Measurements from ENCODE around the gene OR51B4. TPM values are rescaled to one million over a fixed set of nuclear protein-coding genes. Genes with fewer than 3 reads are reported as not detected.
A peak's percentile ranks its signal among the peaks of the same experiment; 100 is the strongest.

The OR51B4 gene
- total and polyA plus RNA-seq, 9 of the 15 experiments (the other 6 are each of a cell fraction or from before 2014, with no cell fraction given), result 17.1 to 64.6 (median 39.9) TPM

DNA sequence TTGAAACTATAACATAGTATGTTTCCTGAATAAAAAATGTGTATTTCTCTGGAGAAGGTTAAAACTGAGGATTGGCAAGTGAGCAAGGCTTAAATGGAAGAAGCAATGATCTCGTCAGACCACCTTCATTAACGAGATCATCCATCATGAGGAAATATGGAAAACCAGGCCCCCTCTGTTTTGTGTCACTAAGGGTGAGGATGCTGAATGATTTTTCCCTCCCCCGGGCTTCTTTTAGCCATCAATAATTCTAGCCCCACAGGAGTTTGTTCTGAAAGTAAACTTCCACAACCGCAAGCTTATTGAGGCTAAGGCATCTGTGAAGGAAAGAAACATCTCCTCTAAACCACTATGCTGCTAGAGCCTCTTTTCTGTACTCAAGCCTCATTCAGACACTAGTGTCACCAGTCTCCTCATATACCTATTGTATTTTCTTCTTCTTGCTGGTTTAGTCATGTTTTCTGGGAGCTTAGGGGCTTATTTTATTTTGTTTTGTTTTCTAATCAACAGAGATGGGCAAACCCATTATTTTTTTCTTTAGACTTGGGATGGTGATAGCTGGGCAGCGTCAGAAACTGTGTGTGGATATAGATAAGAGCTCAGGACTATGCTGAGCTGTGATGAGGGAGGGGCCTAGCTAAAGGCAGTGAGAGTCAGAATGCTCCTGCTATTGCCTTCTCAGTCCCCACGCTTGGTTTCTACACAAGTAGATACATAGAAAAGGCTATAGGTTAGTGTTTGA is 26.2 kb downstream of the OR51B4 start (continued):
- TF ChIP-seq YY1 (IDR thresholded peaks at IDR 0.05; ENCODE audit: borderline replicate concordance in 1 of 3, control insufficient read depth in 1 of 3, extremely low read depth in 1 of 3, insufficient read depth in 3 of 3, insufficient read length in 1 of 3, insufficient replicate concordance in 2 of 3, low read depth in 1 of 3, low read length in 2 of 3), result no peak
- TF ChIP-seq ZSCAN32 (CRISPR knock-in tag; IDR thresholded peaks at IDR 0.05), result no peak
- no peak for TF ChIP-seq CAMTA2 (CRISPR knock-in tag; conservative IDR thresholded peaks at IDR 0.05)
- TF ChIP-seq ATF2 (CRISPR knock-in tag; IDR thresholded peaks at IDR 0.05), result no peak
- no peak for TF ChIP-seq TCF7L2 (IDR thresholded peaks at IDR 0.05; ENCODE audit: low read depth, low read length)
- TF ChIP-seq ZNF274 (IDR thresholded peaks at IDR 0.05; ENCODE audit: borderline replicate concordance, low read depth, low read length), result no peak
- TF ChIP-seq NBN (IDR thresholded peaks at IDR 0.05; ENCODE audit: low read depth), result peak; percentile 88
- TF ChIP-seq RBM39 (optimal IDR thresholded peaks at IDR 0.05; ENCODE audit: low read depth, low read length), result no peak
- peak; percentile 26 to 82; a peak in 3 of 4 replicates for TF ChIP-seq MAZ (CRISPR knock-in tag; conservative IDR thresholded peaks at IDR 0.05 in 1 of 2, IDR thresholded peaks at IDR 0.05 in 1 of 2)
- no peak for TF ChIP-seq ELK3 (CRISPR knock-in tag; IDR thresholded peaks at IDR 0.05)
- peak; percentile 75 for TF ChIP-seq PML (IDR thresholded peaks at IDR 0.05; ENCODE audit: low read length)
- TF ChIP-seq, protein P1, sequence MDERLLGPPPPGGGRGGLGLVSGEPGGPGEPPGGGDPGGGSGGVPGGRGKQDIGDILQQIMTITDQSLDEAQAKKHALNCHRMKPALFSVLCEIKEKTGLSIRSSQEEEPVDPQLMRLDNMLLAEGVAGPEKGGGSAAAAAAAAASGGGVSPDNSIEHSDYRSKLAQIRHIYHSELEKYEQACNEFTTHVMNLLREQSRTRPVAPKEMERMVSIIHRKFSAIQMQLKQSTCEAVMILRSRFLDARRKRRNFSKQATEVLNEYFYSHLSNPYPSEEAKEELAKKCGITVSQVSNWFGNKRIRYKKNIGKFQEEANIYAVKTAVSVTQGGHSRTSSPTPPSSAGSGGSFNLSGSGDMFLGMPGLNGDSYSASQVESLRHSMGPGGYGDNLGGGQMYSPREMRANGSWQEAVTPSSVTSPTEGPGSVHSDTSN (CRISPR knock-in tag; IDR thresholded peaks at IDR 0.05; ENCODE audit: low read depth), result no peak
- TF ChIP-seq, protein P1 (tag; conservative IDR thresholded peaks at IDR 0.05; ENCODE audit: low read depth), result peak; percentile 79
- no peak for TF ChIP-seq ZBTB7A (IDR thresholded peaks at IDR 0.05; ENCODE audit: borderline replicate concordance, control insufficient read depth, low read depth, low read length)
- TF ChIP-seq, protein P2, sequence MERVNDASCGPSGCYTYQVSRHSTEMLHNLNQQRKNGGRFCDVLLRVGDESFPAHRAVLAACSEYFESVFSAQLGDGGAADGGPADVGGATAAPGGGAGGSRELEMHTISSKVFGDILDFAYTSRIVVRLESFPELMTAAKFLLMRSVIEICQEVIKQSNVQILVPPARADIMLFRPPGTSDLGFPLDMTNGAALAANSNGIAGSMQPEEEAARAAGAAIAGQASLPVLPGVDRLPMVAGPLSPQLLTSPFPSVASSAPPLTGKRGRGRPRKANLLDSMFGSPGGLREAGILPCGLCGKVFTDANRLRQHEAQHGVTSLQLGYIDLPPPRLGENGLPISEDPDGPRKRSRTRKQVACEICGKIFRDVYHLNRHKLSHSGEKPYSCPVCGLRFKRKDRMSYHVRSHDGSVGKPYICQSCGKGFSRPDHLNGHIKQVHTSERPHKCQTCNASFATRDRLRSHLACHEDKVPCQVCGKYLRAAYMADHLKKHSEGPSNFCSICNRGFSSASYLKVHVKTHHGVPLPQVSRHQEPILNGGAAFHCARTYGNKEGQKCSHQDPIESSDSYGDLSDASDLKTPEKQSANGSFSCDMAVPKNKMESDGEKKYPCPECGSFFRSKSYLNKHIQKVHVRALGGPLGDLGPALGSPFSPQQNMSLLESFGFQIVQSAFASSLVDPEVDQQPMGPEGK (CRISPR knock-in tag; IDR thresholded peaks at IDR 0.05; ENCODE audit: borderline replicate concordance), result no peak
- TF ChIP-seq STAT5B (CRISPR knock-in tag; IDR thresholded peaks at IDR 0.05), result no peak
- no peak for TF ChIP-seq NCOA4 (IDR thresholded peaks at IDR 0.05; ENCODE audit: partially characterized antibody)
- no peak for TF ChIP-seq ZNF24 (IDR thresholded peaks at IDR 0.05)
- no peak for TF ChIP-seq POLR3A (IDR thresholded peaks at IDR 0.05; ENCODE audit: borderline replicate concordance, extremely low read depth, insufficient read depth, insufficient read length)
- TF ChIP-seq ZNF77 (CRISPR knock-in tag; IDR thresholded peaks at IDR 0.05), result no peak
